Fibroblast of mammary gland (primary cell): ENCODE measurements around the gene KCNK6.

Experiments used
- DNase-seq: peaks from one replicate; pipeline ENCODE4 v3.0.0-alpha.2; 2010; ENCODE audit warnings: low read depth
- H3K4me3 ChIP-seq: 2 replicates; pipeline ENCODE4 v1.5.1; 2011; ENCODE audit warnings: low read depth, mild to moderate bottlenecking, low read length, moderate library complexity; ENCODE audit not compliant: control insufficient read depth
- TF ChIP-seq, protein P1 (sequence below): conservative IDR thresholded peaks from 2 replicates; pipeline ENCODE4 v1.5.1; 2011; ENCODE audit warnings: low read depth, low read length, inconsistent platforms; ENCODE audit not compliant: control insufficient read depth, insufficient read depth

Gene KCNK6

DNA sequence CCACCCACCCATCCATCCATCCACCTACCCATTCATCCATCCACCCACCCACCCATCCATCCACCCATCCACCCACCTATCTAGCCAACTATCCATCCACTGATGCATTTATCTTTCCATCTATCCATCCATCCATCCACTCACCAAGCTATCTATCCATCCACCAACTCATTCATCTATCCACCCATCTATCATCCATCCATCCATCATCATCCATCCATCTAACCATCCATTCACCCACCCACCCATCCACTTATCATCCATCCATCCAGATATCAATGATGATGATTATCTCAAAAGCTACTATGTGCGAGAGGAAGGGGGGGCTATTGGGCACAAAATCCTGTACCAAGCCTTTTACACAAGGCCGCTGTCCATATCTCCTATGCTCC is 9.4 kb upstream of the KCNK6 start:
- DNase-seq = no peak

DNA sequence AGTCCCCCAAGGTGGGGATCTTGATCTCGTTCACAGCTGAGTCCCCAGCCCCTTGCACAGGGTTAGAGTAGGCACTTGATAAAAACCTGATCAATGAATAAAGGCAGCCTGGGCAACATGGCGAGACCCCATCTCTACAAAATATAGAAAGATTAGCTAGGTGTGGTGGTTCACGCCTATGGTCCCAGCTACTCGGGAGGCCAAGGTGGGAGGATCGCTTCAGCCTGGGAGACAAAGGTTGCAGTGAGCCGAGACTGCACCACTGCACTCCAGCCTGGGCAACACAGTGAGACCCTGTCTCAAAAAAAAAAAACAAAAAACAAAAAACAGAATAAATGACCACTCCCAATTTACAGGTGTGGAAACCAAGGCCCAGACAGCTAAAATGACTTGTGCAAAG is 8.7 kb upstream of the KCNK6 start:
- TF ChIP-seq, protein P1, sequence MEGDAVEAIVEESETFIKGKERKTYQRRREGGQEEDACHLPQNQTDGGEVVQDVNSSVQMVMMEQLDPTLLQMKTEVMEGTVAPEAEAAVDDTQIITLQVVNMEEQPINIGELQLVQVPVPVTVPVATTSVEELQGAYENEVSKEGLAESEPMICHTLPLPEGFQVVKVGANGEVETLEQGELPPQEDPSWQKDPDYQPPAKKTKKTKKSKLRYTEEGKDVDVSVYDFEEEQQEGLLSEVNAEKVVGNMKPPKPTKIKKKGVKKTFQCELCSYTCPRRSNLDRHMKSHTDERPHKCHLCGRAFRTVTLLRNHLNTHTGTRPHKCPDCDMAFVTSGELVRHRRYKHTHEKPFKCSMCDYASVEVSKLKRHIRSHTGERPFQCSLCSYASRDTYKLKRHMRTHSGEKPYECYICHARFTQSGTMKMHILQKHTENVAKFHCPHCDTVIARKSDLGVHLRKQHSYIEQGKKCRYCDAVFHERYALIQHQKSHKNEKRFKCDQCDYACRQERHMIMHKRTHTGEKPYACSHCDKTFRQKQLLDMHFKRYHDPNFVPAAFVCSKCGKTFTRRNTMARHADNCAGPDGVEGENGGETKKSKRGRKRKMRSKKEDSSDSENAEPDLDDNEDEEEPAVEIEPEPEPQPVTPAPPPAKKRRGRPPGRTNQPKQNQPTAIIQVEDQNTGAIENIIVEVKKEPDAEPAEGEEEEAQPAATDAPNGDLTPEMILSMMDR = no peak
- no peak overlapping the region for H3K4me3 ChIP-seq
- no peak for DNase-seq

More for the DNA sequence above, 9.4 kb upstream of the KCNK6 start:
- TF ChIP-seq, protein P1 = no peak
- H3K4me3 ChIP-seq = no peak overlapping the region

DNA sequence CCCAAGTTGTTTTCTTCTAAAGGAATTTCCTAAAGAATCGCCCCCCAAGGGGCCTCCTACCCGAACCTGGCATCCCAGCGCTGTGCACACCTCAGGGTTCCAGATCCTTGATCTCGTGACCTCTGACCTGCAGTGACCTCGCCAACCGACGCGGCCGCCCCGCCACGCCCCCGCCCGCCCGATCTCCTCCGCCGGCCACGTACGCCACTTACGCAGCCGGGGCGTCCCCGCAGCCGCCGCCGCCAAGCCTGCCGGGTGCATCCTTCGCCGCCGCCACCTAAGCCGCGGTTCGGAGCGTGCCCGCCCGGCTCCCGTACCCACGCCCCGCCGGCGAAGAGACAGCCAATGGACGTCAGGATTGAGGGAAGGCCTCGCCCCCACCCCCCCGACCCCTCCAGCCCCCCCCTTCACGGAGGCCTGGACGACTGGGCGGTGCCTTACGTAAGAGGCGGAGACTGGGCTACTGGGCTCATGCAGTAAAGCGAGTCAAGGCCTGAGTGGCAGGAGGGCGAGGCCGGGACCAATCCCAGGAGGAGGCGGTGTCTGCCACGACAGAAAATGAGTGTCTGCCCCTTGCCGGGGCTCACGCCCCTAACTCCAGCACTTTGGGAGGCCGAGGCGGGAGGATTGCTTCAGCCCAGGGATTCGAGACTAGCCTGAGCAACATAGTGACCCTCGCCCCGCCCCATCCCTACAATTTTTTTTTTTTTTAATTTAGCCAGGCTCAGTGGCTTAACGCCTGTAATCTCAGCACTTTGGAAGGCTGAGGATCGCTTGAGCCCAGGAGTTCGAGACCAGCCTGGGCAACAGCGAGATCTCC is 3.8 kb upstream of the KCNK6 start, which contains the start of gene YIF1B:
Gene YIF1B, minus strand, starts transcription at position 291 of the 820 bp plus-strand sequence. Its CDS starts 30 bp downstream, at position 261.
- H3K4me3 ChIP-seq = peak within 1 kb of the TSS; percentile 72
- TF ChIP-seq, protein P1 = no peak
- DNase-seq = peak; percentile 96

DNA sequence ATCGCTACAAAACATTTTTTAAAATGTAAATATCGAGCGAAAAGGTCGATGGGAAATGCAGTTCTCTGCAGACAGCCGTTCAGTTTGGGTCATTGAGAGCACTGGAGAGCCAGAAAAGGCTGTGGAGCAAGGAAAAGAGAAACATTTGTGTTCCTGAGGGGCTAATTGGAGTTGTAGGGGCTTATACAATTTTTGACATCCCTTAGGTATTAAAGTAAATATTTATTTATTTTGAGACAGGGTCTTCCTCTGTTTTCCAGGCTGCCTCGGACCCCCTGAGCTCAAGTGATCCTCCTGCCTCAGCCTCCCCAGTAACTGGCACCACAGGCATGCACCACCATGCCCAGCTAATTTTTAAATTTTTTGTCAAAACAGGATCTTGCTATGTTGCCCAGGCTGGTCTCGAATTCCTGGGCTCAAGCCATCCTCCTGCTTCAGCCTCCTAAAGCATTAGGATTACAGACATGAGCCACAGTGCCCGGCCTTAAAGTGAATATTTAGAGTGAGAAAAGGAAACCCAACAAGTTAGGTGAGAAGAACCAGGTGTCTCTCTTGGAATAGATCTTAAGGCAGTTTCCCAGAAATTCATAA is 3.1 kb upstream of the KCNK6 start:
- DNase-seq = no peak
- peak overlapping the region; percentile 37 for H3K4me3 ChIP-seq
- TF ChIP-seq, protein P1 = no peak

DNA sequence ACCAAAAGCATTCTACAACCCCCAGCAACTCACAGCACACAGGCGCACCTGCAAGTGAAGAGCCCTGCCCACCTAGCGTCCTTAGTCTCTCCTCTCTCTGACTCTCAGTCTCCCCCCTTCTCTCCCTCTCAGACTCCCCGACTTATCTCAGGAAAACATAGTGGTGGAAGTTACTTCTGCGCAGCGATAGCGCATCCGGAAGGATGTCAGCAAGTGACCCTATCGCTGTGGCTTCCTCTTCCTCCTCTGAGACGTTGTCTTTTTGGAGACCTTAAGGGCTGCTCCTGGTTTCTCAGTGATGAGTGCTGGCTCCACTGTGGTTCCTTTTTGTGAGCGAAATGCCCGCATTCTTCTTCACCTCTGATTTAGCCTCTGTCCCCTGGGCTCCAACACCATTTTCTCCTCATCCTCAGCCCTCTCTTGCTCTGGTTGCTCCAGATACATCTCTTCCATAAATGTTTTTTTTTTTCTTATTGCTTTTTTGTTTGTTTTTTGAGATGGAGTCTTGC is 2.5 kb upstream of the KCNK6 start:
- H3K4me3 ChIP-seq = no peak overlapping the region
- DNase-seq = no peak
- TF ChIP-seq, protein P1 = no peak

DNA sequence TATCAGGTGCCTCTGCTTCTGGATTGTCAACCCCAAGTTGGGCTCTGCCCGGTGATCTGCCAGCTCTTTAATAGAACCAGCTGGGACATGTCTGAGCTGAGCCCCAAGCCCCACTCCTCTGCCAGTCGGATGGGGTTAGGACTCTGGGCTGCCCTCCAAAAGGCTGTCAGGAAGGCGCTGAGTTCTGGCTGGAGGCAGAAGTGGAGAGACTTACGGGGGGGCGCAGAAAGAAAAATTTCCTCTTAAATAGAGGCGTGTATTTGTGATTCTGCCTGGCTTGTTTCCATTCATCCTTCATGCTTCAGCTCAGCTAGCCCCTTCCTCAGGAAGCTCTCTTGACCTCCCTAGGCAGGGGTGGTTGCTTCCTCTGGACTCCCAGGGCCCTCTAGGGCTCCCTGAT is 985 bp upstream of the KCNK6 start:
- TF ChIP-seq, protein P1 = no peak
- H3K4me3 ChIP-seq = no peak overlapping the region
- no peak for DNase-seq
